ENCODE results near the gene GUCA1A.
"Not testable (repeated sequence)": the region's sequence is repeated elsewhere in the genome, so short reads cannot be mapped to it uniquely, and the experiment has no call there.

The GUCA1A gene

GRCh38 chr6:42210551-42210950 lies 37.4 kb downstream of the GUCA1A start:
- no peak for DNase-seq (ENCODE audit: low read depth)

- DNase-seq (ENCODE audit: low read depth), result no peak
Observed at GRCh38 chr6:42211726-42212125, 38.6 kb downstream of the GUCA1A start.

GRCh38 chr6:42212442-42212841 lies 39.3 kb downstream of the GUCA1A start:
- DNase-seq (ENCODE audit: low read depth), result no peak

GRCh38 chr6:42216495-42216894 lies 43.3 kb downstream of the GUCA1A start:
- DNase-seq (ENCODE audit: low read depth), result not testable (repeated sequence)

GRCh38 chr6:42217157-42217518 lies 44.0 kb downstream of the GUCA1A start:
- no peak for DNase-seq (ENCODE audit: low read depth)

- DNase-seq (ENCODE audit: low read depth), result peak; percentile 83
Observed at GRCh38 chr6:42217519-42218367, 44.6 kb downstream of the GUCA1A start, which contains the start of gene MRPS10. MRPS10 (minus strand) TSS chr6:42217861; CDS start chr6:42217849, 12 bp downstream.

- no peak for DNase-seq (ENCODE audit: low read depth)
Observed at GRCh38 chr6:42220807-42221206, 47.6 kb downstream of the GUCA1A start.

GRCh38 chr6:42221546-42221945 lies 48.4 kb downstream of the GUCA1A start:
- DNase-seq (ENCODE audit: low read depth), result no peak

GRCh38 chr6:42222448-42222847 lies 49.3 kb downstream of the GUCA1A start:
- no peak for DNase-seq (ENCODE audit: low read depth)

- DNase-seq (ENCODE audit: low read depth), result no peak
Observed at GRCh38 chr6:42224222-42225028, 51.3 kb downstream of the GUCA1A start.

GRCh38 chr6:42225029-42225339 lies 51.8 kb downstream of the GUCA1A start:
- no peak for DNase-seq (ENCODE audit: low read depth)

- DNase-seq (ENCODE audit: low read depth), result no peak
Observed at GRCh38 chr6:42225419-42225818, 52.3 kb downstream of the GUCA1A start.

- no peak for DNase-seq (ENCODE audit: low read depth)
Observed at GRCh38 chr6:42226161-42226611, 53.0 kb downstream of the GUCA1A start.

- no peak for DNase-seq (ENCODE audit: low read depth)
Observed at GRCh38 chr6:42226645-42227143, 53.5 kb downstream of the GUCA1A start.

- no peak for DNase-seq (ENCODE audit: low read depth)
Observed at GRCh38 chr6:42227173-42227850, 54.1 kb downstream of the GUCA1A start.

- no peak for DNase-seq (ENCODE audit: low read depth)
Observed at GRCh38 chr6:42228305-42228704, 55.1 kb downstream of the GUCA1A start.

All from stimulated activated CD8-positive, alpha-beta memory T cell treated with anti-CD3 and anti-CD28 coated beads, Interleukin-12 subunit alpha, Interleukin-12 subunit beta, amount 100 ng/mL, for 1 hour (primary cell).